Ureter (tissue), 1 donor: ENCODE results near the gene NOL4L. TPM values are rescaled to one million over a fixed set of nuclear protein-coding genes. Genes with fewer than 3 reads are reported as not detected.

ENCODE experiments used
- DNase-seq: peaks from one replicate; pipeline ENCODE4 v3.0.0-alpha.2; 2020; ENCODE audit warnings: low spot score
- total RNA-seq: library from RNA; stranded (reverse); gene quantifications from one replicate; pipeline ENCODE4 v1.2.4, GENCODE V29; 2023
- donor health status: DM: yes; HTN: yes; CAD: no.

NOL4L gene
- total RNA-seq, 1 donor from 2014 or later: 40.7 TPM

DNA sequence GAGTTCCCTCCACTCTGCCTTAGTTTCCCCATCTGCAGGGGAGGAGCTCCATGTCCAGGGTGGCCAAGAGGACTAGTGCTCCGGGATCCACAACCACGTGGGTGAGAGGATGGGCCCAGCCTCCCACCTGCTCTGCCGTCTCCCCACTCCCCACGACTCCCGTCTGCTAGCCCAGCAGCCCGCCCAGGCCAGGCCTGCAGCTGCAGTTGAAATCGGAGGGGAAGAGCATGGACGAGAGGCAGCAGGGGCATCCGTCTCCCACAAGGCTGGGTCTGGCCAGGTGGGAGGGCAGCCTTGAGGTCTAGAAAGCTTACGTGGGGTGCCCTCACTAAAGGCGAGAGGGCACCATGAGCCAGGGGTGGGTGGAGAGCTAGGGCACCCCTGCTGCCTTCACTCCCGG is 8.6 kb downstream of the NOL4L start:
- DNase-seq: no peak

GRCh38 chr20:32575805-32576204 is 9.3 kb downstream of the NOL4L start:
- no peak for DNase-seq

DNA sequence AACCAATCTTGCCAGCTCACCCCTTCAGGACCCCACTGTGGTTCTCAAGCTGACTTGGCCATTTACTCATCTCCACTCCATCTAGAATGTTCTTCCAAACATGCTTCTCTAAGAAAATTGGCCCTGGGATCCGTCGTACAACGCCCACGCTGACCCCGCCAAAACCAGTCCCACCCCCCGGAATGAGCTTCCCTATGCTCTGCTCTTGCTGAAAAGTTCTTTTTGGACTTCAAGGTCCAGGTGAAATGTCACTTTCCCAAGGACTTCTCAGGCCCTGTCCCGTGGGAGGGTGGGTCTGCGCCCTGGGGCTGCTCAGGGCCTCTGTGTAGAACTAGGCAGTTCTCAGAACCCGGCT is 9.9 kb downstream of the NOL4L start:
- DNase-seq: no peak

DNA sequence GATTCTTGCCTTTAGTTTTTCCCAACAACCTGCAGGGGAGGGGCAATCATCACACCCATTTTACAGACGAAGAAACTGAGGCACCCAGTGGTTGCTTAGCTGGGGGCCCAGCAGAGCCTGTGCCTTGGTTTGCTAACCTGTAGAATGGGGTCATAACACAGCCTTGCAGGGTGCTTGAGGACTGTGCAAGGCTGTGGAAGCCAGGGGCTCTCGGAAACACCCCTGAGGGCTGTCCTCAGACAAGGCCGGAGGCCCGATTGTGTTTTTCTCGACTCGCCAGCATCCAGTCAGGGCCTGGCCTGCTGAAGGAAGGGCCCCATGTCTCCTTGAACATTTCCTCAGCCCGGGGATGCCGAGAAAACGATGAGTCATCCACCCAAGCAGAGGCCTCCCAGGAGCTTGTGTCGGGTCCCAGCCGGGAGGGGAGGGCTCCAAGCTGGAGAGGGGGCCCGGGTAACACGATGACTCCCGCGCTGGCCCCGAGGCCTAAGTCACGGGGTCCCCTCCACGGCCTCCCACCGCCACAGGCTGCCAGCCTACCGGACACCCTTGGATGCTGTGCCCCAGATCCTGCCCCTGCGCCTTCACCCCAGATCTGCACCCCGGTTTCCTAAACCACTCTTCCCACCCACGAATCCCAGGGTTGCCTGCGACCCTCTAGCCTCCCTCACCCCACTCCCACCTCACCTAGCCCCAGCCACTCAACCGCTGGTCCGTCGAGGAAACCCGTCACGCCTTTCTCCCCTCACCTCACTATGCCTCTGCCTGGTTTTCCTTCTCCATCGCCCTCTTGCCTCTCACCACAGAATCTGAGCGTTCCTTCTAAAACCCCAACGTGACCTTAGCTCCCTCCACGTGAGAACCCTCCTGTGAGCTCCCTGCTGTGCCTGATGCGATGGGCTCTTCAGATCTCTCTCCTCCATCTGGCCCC is 10.6 kb downstream of the NOL4L start:
- no peak for DNase-seq

GRCh38 chr20:32573167-32573851 is 11.8 kb downstream of the NOL4L start:
- DNase-seq: no peak

DNA sequence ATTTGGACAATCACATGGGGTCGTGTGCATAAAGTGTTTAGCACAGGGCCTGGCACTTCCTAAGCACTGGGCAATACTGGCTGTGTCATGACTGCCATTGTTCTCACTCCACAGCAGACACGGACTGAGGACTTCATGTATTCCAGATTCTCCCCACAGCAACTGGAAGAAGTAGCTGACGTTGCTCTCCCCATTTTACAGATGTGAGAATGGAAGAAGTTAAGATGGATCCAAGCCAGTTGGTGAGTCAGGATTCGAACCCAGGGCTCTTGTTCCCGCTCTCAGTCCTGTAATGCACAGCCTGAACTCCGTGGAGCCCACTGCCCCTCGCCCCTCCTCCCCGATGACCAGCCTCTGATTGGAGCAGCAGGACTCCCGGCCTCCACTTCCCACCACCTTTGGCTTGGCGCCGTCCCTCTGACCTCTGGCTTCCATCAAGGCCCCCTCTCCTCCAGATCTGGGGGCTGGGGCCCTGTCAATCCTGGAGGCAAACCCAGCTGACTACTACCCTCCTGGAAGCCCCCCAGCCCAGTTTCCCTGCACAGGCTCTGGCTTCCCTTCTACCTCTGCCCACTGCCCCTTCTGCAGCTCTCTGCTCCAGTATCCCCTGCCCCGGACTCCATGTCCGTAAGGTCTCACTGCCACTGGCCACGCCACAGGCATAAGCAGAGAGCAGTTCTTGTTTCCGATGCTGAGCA is 12.7 kb downstream of the NOL4L start:
- no peak for DNase-seq

GRCh38 chr20:32571566-32571965 is 13.6 kb downstream of the NOL4L start:
- DNase-seq: no peak

DNA sequence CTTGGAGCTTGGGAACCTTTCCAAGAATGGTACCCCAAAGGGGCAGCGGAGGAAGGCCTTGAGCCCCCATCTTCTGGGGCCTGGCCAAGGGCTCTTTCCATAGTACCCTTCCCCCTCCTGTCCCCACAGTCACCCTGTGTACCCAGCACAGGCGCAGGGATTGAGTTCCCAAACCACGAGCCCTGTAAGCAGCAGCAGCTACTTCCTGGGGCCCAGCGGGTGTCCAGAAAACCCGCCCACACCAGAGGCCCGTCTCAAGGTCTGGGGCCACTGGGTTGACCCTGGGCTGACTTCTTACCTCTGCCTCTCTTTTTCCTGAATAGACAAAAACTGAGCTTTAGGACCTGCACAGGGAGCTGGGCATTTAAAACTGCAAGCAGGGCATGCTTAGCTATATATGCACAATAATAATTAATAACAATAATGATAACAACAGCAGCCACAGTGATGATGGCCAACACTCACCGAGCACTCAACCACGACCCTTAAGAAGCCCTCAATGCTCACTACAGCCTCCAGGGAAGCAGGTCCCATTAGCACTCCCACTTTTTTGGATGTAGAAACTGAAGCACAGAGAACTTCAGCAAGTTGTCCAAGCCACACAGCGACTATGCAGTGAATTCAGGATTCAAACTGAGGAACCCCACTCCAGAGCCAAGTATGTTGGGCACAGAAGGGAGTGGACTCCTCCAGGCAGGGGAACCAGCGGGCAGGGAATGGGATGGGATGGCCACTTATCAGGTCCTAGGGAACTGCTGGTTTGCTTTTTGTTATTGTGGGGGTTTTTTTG is 14.5 kb downstream of the NOL4L start:
- DNase-seq: no peak

GRCh38 chr20:32569380-32570305 is 15.5 kb downstream of the NOL4L start:
- DNase-seq: no peak

GRCh38 chr20:32569018-32569379 is 16.1 kb downstream of the NOL4L start:
- DNase-seq: no peak

DNA sequence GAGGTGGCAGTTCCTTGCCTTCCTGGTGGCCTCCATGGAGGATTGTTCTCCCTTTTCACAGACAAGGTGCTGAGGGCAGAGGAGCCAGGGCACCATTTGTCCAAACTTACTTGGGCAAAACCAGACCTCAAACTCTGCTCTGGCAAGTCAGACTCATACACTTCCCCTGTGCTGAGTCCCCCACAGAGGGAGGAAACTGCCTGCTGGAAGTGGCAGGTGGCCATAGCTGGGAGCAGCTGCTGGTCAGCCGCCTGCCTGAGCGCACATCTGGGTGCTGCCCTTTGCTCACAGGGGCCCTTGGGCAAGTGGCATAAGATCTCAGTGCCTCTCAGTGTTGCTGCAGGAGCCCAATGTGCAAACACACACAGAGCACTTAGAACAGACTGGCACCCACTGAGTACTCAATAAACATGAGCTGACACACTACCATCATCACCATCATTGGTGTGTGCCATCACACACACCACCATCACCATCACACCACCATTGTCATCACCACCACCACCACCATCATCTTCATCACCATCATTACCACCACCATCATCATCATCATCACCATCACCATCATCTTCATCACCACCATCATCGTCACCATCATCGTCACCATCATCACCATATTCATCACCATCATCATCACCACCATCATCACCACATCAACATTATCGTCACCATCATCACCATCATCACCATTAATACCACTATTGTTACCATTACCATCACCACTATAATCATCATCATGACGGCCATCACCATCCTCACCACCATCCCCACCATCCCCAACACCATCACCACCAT is 17.6 kb downstream of the NOL4L start:
- no peak for DNase-seq

GRCh38 chr20:32566379-32567374 is 18.5 kb downstream of the NOL4L start:
- no peak for DNase-seq

DNA sequence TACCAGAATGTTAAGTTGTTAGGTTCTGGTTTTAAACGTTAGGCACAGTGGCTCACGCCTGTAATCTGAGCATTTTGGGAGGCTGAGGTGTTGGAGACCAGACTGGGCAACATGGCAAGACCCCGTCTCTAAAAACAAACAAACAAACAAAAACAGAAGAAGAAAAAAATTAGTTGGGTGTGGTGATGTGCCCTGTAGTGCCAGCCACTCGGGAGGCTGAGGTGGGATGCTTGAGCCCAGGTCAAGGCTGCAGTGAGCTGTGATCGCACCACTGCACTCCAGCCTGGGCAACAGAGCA is 19.4 kb downstream of the NOL4L start:
- no peak for DNase-seq

DNA sequence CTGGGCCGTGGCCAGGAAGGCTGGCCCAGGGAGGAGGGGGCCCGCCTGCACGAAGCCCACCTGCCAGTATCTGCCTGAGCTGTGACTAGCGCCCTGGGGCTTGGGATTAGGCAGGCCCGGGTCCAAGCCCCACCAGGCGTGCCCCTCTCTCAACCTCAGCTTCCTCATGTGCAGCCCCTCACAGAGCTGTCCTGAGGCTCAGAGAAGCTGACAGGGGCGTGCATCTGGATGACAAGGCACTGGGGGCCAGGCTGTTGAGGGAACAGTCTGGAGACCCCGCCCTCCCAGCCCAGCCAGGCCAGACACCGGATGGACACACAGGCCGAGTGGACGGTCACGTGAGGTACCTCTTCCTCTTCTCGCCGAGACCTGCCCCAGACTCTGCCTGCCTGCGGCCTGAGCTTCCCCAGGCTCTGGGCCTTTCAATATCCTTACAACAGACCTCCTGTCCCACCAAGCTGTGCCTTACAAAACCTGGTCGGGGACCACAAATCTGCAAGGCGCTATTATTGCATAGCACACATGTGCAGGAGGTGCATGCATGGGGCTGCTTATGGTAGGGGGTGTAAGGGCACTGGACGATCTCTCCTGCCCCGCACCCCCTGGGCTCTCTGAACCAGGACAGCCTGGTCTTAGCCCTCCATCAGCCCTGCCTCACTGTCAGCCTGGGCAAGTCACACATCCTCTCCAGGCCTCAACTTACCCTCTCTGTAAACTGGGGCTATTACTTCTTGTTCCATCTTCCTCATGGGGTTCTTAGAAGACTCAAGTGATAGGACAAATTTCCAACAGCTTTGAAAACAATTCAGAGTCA is 20.0 kb downstream of the NOL4L start:
- DNase-seq: no peak

- no peak for DNase-seq
These were observed 20.7 kb downstream of the NOL4L start for GRCh38 chr20:32564440-32564839.

- DNase-seq: no peak
These were observed 21.5 kb downstream of the NOL4L start for GRCh38 chr20:32563311-32564272.

GRCh38 chr20:32562495-32562911 is 22.6 kb downstream of the NOL4L start:
- DNase-seq: no peak
